Right atrium auricular region (tissue), 2 donors: ENCODE results near the gene SPRR1B. TPM values are rescaled to one million over a fixed set of nuclear protein-coding genes. Genes with fewer than 3 reads are reported as not detected.

Experiments
- DNase-seq: peaks from one replicate; pipeline ENCODE4 v3.0.0-alpha.2; 2019; ENCODE audit warnings: low spot score
- H3K27ac ChIP-seq, 2 donors: fragments of 200-600 bp; sonication (generic); 1 replicate in 1 of 2; 2 replicates in 1 of 2; pipeline ENCODE4 v1.5.1; 2016 to 2019
- H3K27me3 ChIP-seq, 2 donors: fragments of 200-600 bp; sonication (generic); one replicate each; pipeline versions ENCODE4 v1.5.1 to v1.6.0; 2017 to 2019
- H3K36me3 ChIP-seq: fragments of 200-600 bp; sonication (generic); one replicate; pipeline ENCODE4 v1.5.1; 2016
- H3K4me1 ChIP-seq, 2 donors: fragments of 200-600 bp; sonication (generic); one replicate each; pipeline versions ENCODE4 v1.5.1 to v1.6.0; 2017 to 2019
- H3K4me3 ChIP-seq, 2 donors: fragments of 200-600 bp; sonication (generic); 1 replicate in 1 of 2; 2 replicates in 1 of 2; pipeline ENCODE4 v1.5.1; 2017 to 2019; ENCODE audit warnings: mild to moderate bottlenecking in 1 of 2, moderate library complexity in 1 of 2
- H3K9me3 ChIP-seq, 2 donors: fragments of 200-600 bp; sonication (generic); one replicate each; pipeline ENCODE4 v1.5.1; 2019
- total RNA-seq, 2 donors: library from RNA; depleted of rRNA; stranded (reverse); fragments of >200 nt; gene quantifications; one replicate each; pipeline ENCODE4 v1.1.0, GENCODE V29; 2016
- TF ChIP-seq, protein P1 (sequence below), 2 donors: fragments of 200-600 bp; sonication (generic); IDR thresholded peaks; one replicate each; pipeline ENCODE4 v1.5.1; 2019; ENCODE audit warnings: antibody characterized with exemption in 2 of 2

SPRR1B gene, protein sequence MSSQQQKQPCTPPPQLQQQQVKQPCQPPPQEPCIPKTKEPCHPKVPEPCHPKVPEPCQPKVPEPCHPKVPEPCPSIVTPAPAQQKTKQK
- total RNA-seq: not detected

DNA sequence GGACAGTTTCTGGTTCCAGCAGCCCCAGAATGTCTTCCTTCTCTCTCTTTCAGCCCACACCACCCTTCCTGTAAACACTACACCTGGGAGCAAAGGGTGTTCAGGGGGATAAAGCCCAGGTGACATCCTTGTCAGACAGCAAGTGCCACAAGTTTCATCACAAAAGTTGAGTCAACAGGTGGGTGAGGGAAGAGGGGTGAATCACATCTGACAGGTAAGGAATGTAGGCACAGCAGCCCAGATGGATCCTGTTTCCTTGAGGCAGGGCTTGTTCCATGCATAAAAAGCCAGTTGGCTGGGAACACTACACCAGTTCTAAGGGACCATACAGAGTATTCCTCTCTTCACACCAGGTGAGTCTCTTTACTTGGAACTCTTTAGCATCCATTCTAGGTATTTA is at the start of gene SPRR1B:
SPRR1B (plus strand) TSS at position 309 of the 400 bp plus-strand sequence. CDS start 1,143 bp downstream, outside the sequence.
- Histone ChIP-seq H3K4me1 (no peaks in the 10 kb centered on the region), H3K36me3 (no peaks in the 10 kb centered on the region), H3K27ac (no peak within 1 kb of the TSS), H3K27me3 (no peaks in the 10 kb centered on the region), H3K4me3 (no peak within 1 kb of the TSS), H3K9me3 (no peaks in the 10 kb centered on the region)
- TF ChIP-seq, protein P1, sequence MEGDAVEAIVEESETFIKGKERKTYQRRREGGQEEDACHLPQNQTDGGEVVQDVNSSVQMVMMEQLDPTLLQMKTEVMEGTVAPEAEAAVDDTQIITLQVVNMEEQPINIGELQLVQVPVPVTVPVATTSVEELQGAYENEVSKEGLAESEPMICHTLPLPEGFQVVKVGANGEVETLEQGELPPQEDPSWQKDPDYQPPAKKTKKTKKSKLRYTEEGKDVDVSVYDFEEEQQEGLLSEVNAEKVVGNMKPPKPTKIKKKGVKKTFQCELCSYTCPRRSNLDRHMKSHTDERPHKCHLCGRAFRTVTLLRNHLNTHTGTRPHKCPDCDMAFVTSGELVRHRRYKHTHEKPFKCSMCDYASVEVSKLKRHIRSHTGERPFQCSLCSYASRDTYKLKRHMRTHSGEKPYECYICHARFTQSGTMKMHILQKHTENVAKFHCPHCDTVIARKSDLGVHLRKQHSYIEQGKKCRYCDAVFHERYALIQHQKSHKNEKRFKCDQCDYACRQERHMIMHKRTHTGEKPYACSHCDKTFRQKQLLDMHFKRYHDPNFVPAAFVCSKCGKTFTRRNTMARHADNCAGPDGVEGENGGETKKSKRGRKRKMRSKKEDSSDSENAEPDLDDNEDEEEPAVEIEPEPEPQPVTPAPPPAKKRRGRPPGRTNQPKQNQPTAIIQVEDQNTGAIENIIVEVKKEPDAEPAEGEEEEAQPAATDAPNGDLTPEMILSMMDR (IDR thresholded peaks at IDR 0.05): no peak
- no peak for DNase-seq

DNA sequence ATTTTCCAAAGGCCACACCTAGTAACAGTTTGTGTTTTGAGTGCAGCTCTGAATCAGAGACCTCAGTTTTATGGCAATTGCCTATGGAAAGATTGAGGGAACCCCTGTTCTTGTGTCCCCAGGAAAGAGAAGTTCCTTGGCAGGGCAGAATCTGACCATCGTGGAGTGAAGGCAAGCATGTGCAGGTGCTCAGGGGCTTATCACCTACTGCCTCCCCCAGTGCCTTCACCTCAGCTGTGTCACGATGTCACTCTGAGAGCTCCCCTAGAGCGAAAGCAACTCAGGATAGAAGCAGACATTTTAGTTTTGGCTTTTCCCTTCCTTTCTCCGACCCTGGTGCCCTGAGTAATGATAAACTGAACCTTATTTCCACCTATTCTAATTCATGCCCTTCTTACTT is 48.9 kb upstream of the SPRR1B start:
- no peak overlapping the region for H3K4me3 ChIP-seq
- no peaks in the 10 kb centered on the region for H3K9me3 ChIP-seq
- no peak for DNase-seq
- H3K4me1 ChIP-seq: no peaks in the 10 kb centered on the region
- no peaks in the 10 kb centered on the region for H3K36me3 ChIP-seq
- H3K27ac ChIP-seq: no peak overlapping the region
- no peaks in the 10 kb centered on the region for H3K27me3 ChIP-seq
- TF ChIP-seq, protein P1 (IDR thresholded peaks at IDR 0.05): no peak

DNA sequence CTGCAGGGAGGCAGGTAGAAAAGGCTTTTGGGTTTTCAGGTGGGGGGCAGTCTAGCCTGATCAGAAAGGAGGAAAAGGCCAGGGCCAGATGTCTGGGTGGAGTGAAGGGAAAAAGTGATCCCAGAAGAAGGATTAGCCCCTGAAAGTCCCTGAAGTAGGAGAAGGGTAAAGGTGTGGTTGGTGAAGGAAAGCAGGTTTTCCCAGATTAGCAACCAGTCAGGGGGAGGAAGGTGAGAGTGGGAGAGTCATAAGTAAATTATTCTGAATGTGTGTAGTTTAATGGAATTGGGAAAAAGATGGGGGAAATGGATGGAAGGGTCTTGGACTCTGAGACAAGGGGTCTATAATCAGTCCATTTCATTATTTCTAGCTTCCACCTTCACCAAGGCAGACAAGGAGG is 47.8 kb upstream of the SPRR1B start:
- no peaks in the 10 kb centered on the region for H3K9me3 ChIP-seq
- no peaks in the 10 kb centered on the region for H3K27me3 ChIP-seq
- no peak overlapping the region for H3K4me3 ChIP-seq
- H3K36me3 ChIP-seq: no peaks in the 10 kb centered on the region
- no peaks in the 10 kb centered on the region for H3K4me1 ChIP-seq
- TF ChIP-seq, protein P1 (IDR thresholded peaks at IDR 0.05): no peak
- DNase-seq: no peak
- no peak overlapping the region for H3K27ac ChIP-seq

DNA sequence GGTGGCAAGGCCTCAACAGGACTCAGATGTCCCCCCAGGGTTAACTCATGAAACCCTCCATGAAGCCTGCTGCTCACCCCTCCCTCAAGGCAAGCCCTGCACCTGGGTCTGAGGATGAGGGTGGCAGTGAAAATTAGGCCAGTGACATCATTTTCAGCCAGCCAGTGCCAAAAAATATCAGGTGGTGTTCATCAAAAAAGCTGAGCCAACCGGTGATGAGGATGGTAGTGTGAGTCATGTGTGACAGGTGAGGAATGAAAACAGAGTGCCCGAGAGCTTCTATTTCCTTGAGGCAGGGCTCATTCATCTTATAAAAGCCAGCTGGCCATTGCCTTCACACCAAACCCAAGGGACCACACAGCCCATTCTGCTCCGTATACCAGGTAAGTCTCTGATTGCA is 47.3 kb upstream of the SPRR1B start, which contains the start of gene SPRR1A:
SPRR1A (plus strand) TSS at position 339 of the 400 bp plus-strand sequence. CDS start 1,150 bp downstream, outside the sequence.
- no peaks in the 10 kb centered on the region for H3K36me3 ChIP-seq
- no peaks in the 10 kb centered on the region for H3K4me1 ChIP-seq
- H3K27ac ChIP-seq: no peak within 1 kb of the TSS
- H3K9me3 ChIP-seq: no peaks in the 10 kb centered on the region
- DNase-seq: no peak
- no peak within 1 kb of the TSS for H3K4me3 ChIP-seq
- no peaks in the 10 kb centered on the region for H3K27me3 ChIP-seq
- TF ChIP-seq, protein P1 (IDR thresholded peaks at IDR 0.05): no peak

DNA sequence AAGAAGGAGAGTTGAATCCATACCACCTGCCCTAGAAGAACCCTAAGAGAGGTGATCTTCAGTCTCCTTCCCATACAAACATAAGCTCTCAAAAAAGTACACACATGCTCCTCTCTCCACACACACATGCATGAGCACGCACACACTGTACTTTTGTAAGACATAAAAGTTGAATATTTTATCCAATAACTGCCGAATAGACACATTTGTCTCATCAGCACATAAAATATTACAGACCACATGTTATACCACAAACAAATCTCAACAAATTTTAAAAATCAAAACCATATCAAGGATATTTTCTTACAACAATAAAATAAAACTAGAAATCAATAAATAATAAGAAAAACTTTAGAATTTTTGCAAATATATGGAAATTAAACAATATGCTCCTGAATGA is 44.4 kb upstream of the SPRR1B start:
- no peaks in the 10 kb centered on the region for H3K4me1 ChIP-seq
- no peaks in the 10 kb centered on the region for H3K27me3 ChIP-seq
- no peaks in the 10 kb centered on the region for H3K9me3 ChIP-seq
- no peaks in the 10 kb centered on the region for H3K36me3 ChIP-seq
- H3K4me3 ChIP-seq: no peak overlapping the region
- DNase-seq: no peak
- H3K27ac ChIP-seq: no peak overlapping the region
- TF ChIP-seq, protein P1 (IDR thresholded peaks at IDR 0.05): no peak

DNA sequence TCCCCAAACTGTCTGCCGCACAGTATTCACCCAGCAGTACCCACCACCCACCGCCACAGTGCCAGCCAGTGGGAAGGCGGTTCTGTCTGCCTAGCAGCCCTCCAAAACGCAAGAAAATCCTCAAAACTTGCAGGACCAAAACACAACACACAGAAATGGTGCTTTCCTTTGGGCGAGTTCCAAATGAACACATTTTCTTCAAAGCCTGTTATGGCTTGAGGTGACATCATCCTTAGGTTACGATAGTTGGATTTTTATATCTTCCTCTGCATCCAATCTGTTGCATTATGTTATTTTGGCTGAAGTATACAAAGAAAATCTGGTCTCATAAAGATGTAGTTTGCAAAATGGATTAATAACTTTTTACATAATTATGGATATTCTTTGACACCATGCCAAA is 37.8 kb upstream of the SPRR1B start:
- H3K27me3 ChIP-seq: no peaks in the 10 kb centered on the region
- DNase-seq: no peak
- H3K9me3 ChIP-seq: peaks cover 0 to 5% of the 10 kb centered on the region in 2 donors
- H3K27ac ChIP-seq: no peak overlapping the region
- no peaks in the 10 kb centered on the region for H3K36me3 ChIP-seq
- no peaks in the 10 kb centered on the region for H3K4me1 ChIP-seq
- TF ChIP-seq, protein P1 (IDR thresholded peaks at IDR 0.05): no peak
- no peak overlapping the region for H3K4me3 ChIP-seq
